ENCODE measurements around the gene CD300LF. TPM values are rescaled to one million over a fixed set of nuclear protein-coding genes. Genes with fewer than 3 reads are reported as not detected.

CD300LF gene
- total and polyA plus RNA-seq, 4 donors: 0.53 to 1.5 (median 0.82) TPM

DNA sequence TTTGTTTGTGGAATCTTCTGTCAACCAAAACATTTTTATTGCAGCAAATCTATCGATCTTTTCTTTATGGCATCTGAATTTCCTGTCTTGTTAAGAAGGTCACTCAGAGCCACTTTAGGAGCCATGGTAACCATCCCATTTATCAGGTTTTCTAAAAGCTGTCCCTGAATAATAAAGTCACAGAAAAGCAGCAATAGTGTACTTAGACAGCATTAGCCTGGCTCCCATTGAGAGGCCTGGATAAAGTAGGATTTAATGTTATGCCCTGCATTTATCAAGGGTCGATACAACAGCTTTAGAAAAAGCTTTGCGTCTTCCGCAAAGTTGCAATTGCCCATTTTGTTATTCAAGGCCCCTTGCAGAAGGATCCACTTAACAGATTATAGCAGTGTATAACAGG, 10.1 kb upstream of the CD300LF start:
- no peak overlapping the region for H3K27ac ChIP-seq (ENCODE audit: low read depth, low read length)
- no peaks in the 10 kb centered on the region for H3K36me3 ChIP-seq (ENCODE audit: control insufficient read depth, insufficient read depth, low read length)
- H3K9me3 ChIP-seq (ENCODE audit: control insufficient read depth, insufficient read depth, low read length): no peaks in the 10 kb centered on the region
- no peaks in the 10 kb centered on the region for H3K4me1 ChIP-seq (ENCODE audit: control insufficient read depth, insufficient read depth, low read length)
- H3K4me3 ChIP-seq (ENCODE audit: low read depth, low read length): no peak overlapping the region
- 17% methylated on average over 2 of the region's 4 CpGs for WGBS (ENCODE audit: insufficient coverage)
- DNase-seq (ENCODE audit: low read depth in 4 of 6, low spot score in 6 of 6): peak in 1 of 6 donors; percentile 26
- H3K27me3 ChIP-seq (ENCODE audit: control insufficient read depth, insufficient read depth, low read length): no peaks in the 10 kb centered on the region

- H3K4me1 ChIP-seq (ENCODE audit: control insufficient read depth, insufficient read depth, low read length): no peaks in the 10 kb centered on the region
- DNase-seq (ENCODE audit: low read depth in 4 of 6, low spot score in 6 of 6): no peak
- no peak overlapping the region for H3K27ac ChIP-seq (ENCODE audit: low read depth, low read length)
- H3K27me3 ChIP-seq (ENCODE audit: control insufficient read depth, insufficient read depth, low read length): no peaks in the 10 kb centered on the region
- H3K4me3 ChIP-seq (ENCODE audit: low read depth, low read length): no peak overlapping the region
- 83% methylated on average over 2 of the region's 4 CpGs for WGBS (ENCODE audit: insufficient coverage)
- no peaks in the 10 kb centered on the region for H3K9me3 ChIP-seq (ENCODE audit: control insufficient read depth, insufficient read depth, low read length)
- no peaks in the 10 kb centered on the region for H3K36me3 ChIP-seq (ENCODE audit: control insufficient read depth, insufficient read depth, low read length)
Measured at GRCh38 chr17:74720506-74720905, 7.8 kb upstream of the CD300LF start.

GRCh38 chr17:74715144-74715543, 2.4 kb upstream of the CD300LF start:
- 57% methylated on average over 3 of the region's 4 CpGs for WGBS (ENCODE audit: insufficient coverage)
- Histone ChIP-seq H3K27ac (ENCODE audit: low read depth, low read length) (no peak overlapping the region), H3K9me3 (ENCODE audit: control insufficient read depth, insufficient read depth, low read length) (no peaks in the 10 kb centered on the region), H3K27me3 (ENCODE audit: control insufficient read depth, insufficient read depth, low read length) (peaks cover 4% of the 10 kb centered on the region), H3K4me3 (ENCODE audit: low read depth, low read length) (no peak overlapping the region), H3K36me3 (ENCODE audit: control insufficient read depth, insufficient read depth, low read length) (no peaks in the 10 kb centered on the region), H3K4me1 (ENCODE audit: control insufficient read depth, insufficient read depth, low read length) (no peaks in the 10 kb centered on the region)
- DNase-seq (ENCODE audit: low read depth in 4 of 6, low spot score in 6 of 6): no peak

DNA sequence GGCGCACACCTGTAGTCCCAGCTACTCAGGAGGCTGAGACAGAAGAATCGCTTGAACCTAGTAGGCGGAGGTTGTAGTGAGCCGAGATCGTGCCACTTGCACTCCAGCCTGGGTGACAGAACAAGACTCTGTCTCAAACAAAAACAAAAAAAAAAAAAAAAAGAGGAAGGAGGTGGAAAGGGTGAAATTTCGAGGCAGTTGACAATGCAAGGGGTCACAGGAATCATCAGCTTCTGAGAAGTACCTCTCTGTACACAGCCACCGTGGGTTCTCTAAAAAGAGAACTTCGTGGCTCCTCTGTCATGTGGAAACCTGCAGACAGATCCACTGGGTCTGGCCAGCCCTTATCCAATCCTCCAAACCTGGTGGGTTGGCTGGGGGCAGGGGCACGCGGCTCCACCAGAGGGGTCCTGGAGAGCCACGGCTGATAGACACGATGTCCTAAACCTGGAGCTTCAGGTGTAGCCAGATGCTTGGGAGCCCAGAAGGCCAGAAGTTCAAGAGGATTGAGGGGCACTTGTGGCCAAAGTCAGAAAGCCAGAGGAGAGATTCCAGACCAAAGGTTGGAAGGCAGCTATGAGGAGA, 540 bp upstream of the CD300LF start:
- DNase-seq (ENCODE audit: low read depth in 4 of 6, low spot score in 6 of 6): no peak
- H3K36me3 ChIP-seq (ENCODE audit: control insufficient read depth, insufficient read depth, low read length): no peaks in the 10 kb centered on the region
- WGBS (ENCODE audit: insufficient coverage): 79% methylated on average over 7 of the region's 12 CpGs
- H3K27ac ChIP-seq (ENCODE audit: low read depth, low read length): no peak overlapping the region
- peaks cover 4% of the 10 kb centered on the region for H3K27me3 ChIP-seq (ENCODE audit: control insufficient read depth, insufficient read depth, low read length)
- no peaks in the 10 kb centered on the region for H3K9me3 ChIP-seq (ENCODE audit: control insufficient read depth, insufficient read depth, low read length)
- H3K4me3 ChIP-seq (ENCODE audit: low read depth, low read length): no peak overlapping the region
- H3K4me1 ChIP-seq (ENCODE audit: control insufficient read depth, insufficient read depth, low read length): no peaks in the 10 kb centered on the region

- H3K4me3 ChIP-seq (ENCODE audit: low read depth, low read length): no peak overlapping the region
- 75% methylated on average over 5 of the region's 7 CpGs for WGBS (ENCODE audit: insufficient coverage)
Measured at GRCh38 chr17:74712301-74712700, 422 bp downstream of the CD300LF start.

GRCh38 chr17:74711058-74711824, 1.5 kb downstream of the CD300LF start:
- Histone ChIP-seq H3K27me3 (ENCODE audit: control insufficient read depth, insufficient read depth, low read length) (peaks cover 4% of the 10 kb centered on the region), H3K27ac (ENCODE audit: low read depth, low read length) (no peak overlapping the region), H3K4me3 (ENCODE audit: low read depth, low read length) (no peak overlapping the region), H3K9me3 (ENCODE audit: control insufficient read depth, insufficient read depth, low read length) (no peaks in the 10 kb centered on the region), H3K4me1 (ENCODE audit: control insufficient read depth, insufficient read depth, low read length) (no peaks in the 10 kb centered on the region), H3K36me3 (ENCODE audit: control insufficient read depth, insufficient read depth, low read length) (no peaks in the 10 kb centered on the region)
- DNase-seq (ENCODE audit: low read depth in 4 of 6, low spot score in 6 of 6): no peak
- 74% methylated on average over 11 of the region's 12 CpGs for WGBS (ENCODE audit: insufficient coverage)

More at GRCh38 chr17:74712301-74712700, 422 bp downstream of the CD300LF start:
- H3K9me3 ChIP-seq (ENCODE audit: control insufficient read depth, insufficient read depth, low read length): no peaks in the 10 kb centered on the region
- no peak overlapping the region for H3K27ac ChIP-seq (ENCODE audit: low read depth, low read length)
- no peaks in the 10 kb centered on the region for H3K4me1 ChIP-seq (ENCODE audit: control insufficient read depth, insufficient read depth, low read length)
- peaks cover 4% of the 10 kb centered on the region for H3K27me3 ChIP-seq (ENCODE audit: control insufficient read depth, insufficient read depth, low read length)
- no peak for DNase-seq (ENCODE audit: low read depth in 4 of 6, low spot score in 6 of 6)
- no peaks in the 10 kb centered on the region for H3K36me3 ChIP-seq (ENCODE audit: control insufficient read depth, insufficient read depth, low read length)

DNA sequence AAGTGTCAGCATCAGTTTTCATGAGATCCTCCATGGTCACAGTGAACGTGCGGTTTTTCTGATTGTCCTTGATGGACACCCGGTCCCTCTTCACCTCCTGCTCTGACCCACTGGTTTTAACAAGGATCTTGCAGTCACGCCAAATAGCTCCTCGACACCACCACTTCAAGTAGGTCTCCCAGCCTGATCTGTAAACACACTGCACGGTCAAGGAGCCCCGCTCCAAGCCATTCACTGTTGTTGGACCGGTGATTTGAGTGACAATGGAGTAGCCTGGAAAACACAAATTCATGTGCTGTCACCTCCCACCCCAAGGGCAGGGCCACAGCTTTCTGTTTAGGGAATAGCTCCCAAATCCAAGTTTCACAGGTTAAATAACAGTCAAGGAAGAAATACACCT, 8.2 kb downstream of the CD300LF start:
- Histone ChIP-seq H3K9me3 (ENCODE audit: control insufficient read depth, insufficient read depth, low read length) (no peaks in the 10 kb centered on the region), H3K36me3 (ENCODE audit: control insufficient read depth, insufficient read depth, low read length) (no peaks in the 10 kb centered on the region), H3K27me3 (ENCODE audit: control insufficient read depth, insufficient read depth, low read length) (no peaks in the 10 kb centered on the region), H3K4me1 (ENCODE audit: control insufficient read depth, insufficient read depth, low read length) (no peaks in the 10 kb centered on the region), H3K27ac (ENCODE audit: low read depth, low read length) (no peak overlapping the region), H3K4me3 (ENCODE audit: low read depth, low read length) (no peak overlapping the region)
- WGBS (ENCODE audit: insufficient coverage): 90% methylated on average over 7 of the region's 8 CpGs
- DNase-seq (ENCODE audit: low read depth in 4 of 6, low spot score in 6 of 6): no peak

GRCh38 chr17:74703311-74703710, 9.4 kb downstream of the CD300LF start:
- Histone ChIP-seq H3K27me3 (ENCODE audit: control insufficient read depth, insufficient read depth, low read length) (no peaks in the 10 kb centered on the region), H3K4me3 (ENCODE audit: low read depth, low read length) (no peak overlapping the region), H3K27ac (ENCODE audit: low read depth, low read length) (no peak overlapping the region), H3K36me3 (ENCODE audit: control insufficient read depth, insufficient read depth, low read length) (no peaks in the 10 kb centered on the region), H3K9me3 (ENCODE audit: control insufficient read depth, insufficient read depth, low read length) (no peaks in the 10 kb centered on the region), H3K4me1 (ENCODE audit: control insufficient read depth, insufficient read depth, low read length) (no peaks in the 10 kb centered on the region)
- no peak for DNase-seq (ENCODE audit: low read depth in 4 of 6, low spot score in 6 of 6)
- 80% methylated on average over 1 of the region's 2 CpGs for WGBS (ENCODE audit: insufficient coverage)

- H3K36me3 ChIP-seq (ENCODE audit: control insufficient read depth, insufficient read depth, low read length): no peaks in the 10 kb centered on the region
- H3K9me3 ChIP-seq (ENCODE audit: control insufficient read depth, insufficient read depth, low read length): no peaks in the 10 kb centered on the region
- 72% methylated on average over 8 of the region's 9 CpGs for WGBS (ENCODE audit: insufficient coverage)
Measured at GRCh38 chr17:74702116-74702871, 10.4 kb downstream of the CD300LF start.

More at GRCh38 chr17:74702116-74702871, 10.4 kb downstream of the CD300LF start:
- H3K27me3 ChIP-seq (ENCODE audit: control insufficient read depth, insufficient read depth, low read length): no peaks in the 10 kb centered on the region
- no peak for DNase-seq (ENCODE audit: low read depth in 4 of 6, low spot score in 6 of 6)
- no peak overlapping the region for H3K27ac ChIP-seq (ENCODE audit: low read depth, low read length)
- no peaks in the 10 kb centered on the region for H3K4me1 ChIP-seq (ENCODE audit: control insufficient read depth, insufficient read depth, low read length)
- H3K4me3 ChIP-seq (ENCODE audit: low read depth, low read length): no peak overlapping the region

Data from spinal cord (tissue), 10 donors.